ENCODE measurements around the gene DPYD. TPM values are rescaled to one million over a fixed set of nuclear protein-coding genes. Genes with fewer than 3 reads are reported as not detected.

Gene DPYD
- total and polyA plus RNA-seq, 10 of the 15 experiments (the other 5 are each of a cell fraction or from before 2014, with no cell fraction given) = 5.7 to 23.8 (median 10.2) TPM

DNA sequence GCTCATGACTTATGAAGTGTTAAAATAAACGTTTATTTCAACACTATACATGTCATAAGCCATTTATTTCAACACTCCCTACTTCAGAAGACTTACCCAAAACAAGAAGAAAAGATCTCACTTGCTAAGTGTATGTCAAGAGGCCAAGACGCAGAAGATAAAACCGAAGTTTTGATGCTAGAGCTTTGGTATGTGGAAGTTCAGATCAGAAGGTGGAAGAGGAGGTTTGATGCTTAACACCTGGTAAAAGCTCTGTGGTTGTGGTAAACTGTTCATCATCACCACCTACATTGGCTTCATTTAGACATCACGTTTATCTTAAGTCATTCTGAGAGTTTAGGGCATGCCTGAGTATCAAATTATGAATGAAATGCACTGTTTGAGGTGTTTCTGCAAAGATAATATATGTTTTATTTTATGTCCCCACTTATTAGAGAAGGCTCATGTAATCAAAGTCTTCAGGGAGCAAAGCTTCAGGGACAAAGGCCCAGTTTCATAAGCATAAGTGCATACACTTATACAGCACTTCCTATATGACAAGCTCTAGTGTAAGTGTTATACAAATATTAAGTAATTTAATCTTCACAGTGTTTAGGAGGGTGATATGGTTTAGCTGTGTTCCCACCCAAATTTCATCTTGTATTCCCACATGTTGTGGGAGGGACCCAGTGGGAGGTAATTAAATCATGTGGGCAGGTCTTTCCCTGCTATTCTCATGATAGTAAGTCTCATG, 665.9 kb downstream of the DPYD start (continued):
- TF ChIP-seq, protein P1, sequence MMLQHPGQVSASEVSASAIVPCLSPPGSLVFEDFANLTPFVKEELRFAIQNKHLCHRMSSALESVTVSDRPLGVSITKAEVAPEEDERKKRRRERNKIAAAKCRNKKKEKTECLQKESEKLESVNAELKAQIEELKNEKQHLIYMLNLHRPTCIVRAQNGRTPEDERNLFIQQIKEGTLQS (IDR thresholded peaks at IDR 0.05; ENCODE audit: borderline replicate concordance, extremely low read depth, low read depth, low read length) = no peak
- TF ChIP-seq NRF1 (conservative IDR thresholded peaks at IDR 0.05; ENCODE audit: low read depth, low read length) (no peak), CREB1 (IDR thresholded peaks at IDR 0.05; ENCODE audit: low read depth) (no peak), MAX (IDR thresholded peaks at IDR 0.05; ENCODE audit: low read depth, low read length) (no peak), TBL1XR1 (IDR thresholded peaks at IDR 0.05; ENCODE audit: low read depth, low read length) (no peak), TAF1 (IDR thresholded peaks at IDR 0.05; ENCODE audit: borderline replicate concordance, low read depth, low read length) (no peak), CBFB (IDR thresholded peaks at IDR 0.05; ENCODE audit: low read depth) (0 out of 2 replicates have a peak, but pooled peaks have one; percentile 27)

DNA sequence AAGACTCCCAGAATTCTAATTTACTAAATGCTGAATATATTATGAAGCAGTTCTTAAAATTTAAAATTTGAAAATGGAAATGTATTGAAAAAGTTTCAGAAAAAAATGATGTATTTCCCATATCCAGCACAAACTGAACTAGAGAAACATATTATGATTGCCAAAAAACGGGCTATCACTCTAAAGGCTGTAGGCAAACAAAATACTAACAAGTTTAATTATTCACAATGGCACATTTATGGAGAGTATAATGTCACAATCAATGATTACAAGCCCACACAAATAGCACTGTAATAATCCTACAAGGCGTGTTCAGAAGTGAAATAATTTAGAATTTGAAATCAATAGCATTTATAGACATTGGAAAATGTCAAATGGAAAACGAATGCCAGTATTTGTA, 667.9 kb downstream of the DPYD start:
- Histone ChIP-seq H3K4me2 (ENCODE audit: control insufficient read depth, insufficient read depth) (no peak overlapping the region), H3K9me3 (replicated peaks; ENCODE audit: control insufficient read depth, insufficient read depth, low read length) (no peaks in the 10 kb centered on the region; the same call in 2 of the 3 replicates), H3K9ac (ENCODE audit: control insufficient read depth, insufficient read depth, low read length) (no peak overlapping the region), H3K36me3 (ENCODE audit: control insufficient read depth in 2 of 2, insufficient read depth in 2 of 2, low read length in 1 of 2) (no peaks in the 10 kb centered on the region), H2AFZ (ENCODE audit: control insufficient read depth, low read depth, low read length) (no peak overlapping the region), H3K27ac (ENCODE audit: control insufficient read depth, insufficient read depth) (no peak overlapping the region), H3K4me3 (no peak overlapping the region), H3K27me3 (replicated peaks in 1 of 2; ENCODE audit: control insufficient read depth in 2 of 2, insufficient read depth in 2 of 2, low read length in 1 of 2) (no peaks in the 10 kb centered on the region), H3K4me1 (ENCODE audit: control insufficient read depth, insufficient read depth, low read length) (no peaks in the 10 kb centered on the region), H3K79me2 (ENCODE audit: control insufficient read depth, insufficient read depth, low read length) (no peaks in the 10 kb centered on the region), H4K20me1 (ENCODE audit: control insufficient read depth, insufficient read depth) (no peaks in the 10 kb centered on the region)
- no TSS peak for BruUV-seq (replicated peaks)
- in situ Hi-C loops (cut with MboI) = no loop called here
- ChIA-PET SMC1A (ENCODE audit: uncharacterized antibody, unreplicated experiment) (interaction anchor here (0.6 to 3.7 kb wide), 2 partner anchors 9 to 1695 kb away, joined by 3 to 25 read pairs; no protein-coding TSS in a partner anchor), CTCF (interaction anchor here (1.1 to 3.0 kb wide), 2 partner anchors 9 kb away, joined by 7 to 10 read pairs; no protein-coding TSS in a partner anchor), RAD21 (ENCODE audit: unreplicated experiment) (no interaction called here), POLR2A (no interaction called here)
- no peak for ATAC-seq
- whole genome bisulfite sequencing (ENCODE audit: insufficient coverage, insufficient replicate concordance, low lambda C conversion rate, missing lambda C conversion rate) = 2% methylated on average over 3 of the region's 3 CpGs
- no peak for FAIRE-seq
- DNase-seq (ENCODE audit: low read depth, low spot score) = no peak
- intact Hi-C loops (cut with micrococcal nuclease; ENCODE audit: unreplicated experiment) = no loop called here
- TF ChIP-seq MXI1 (IDR thresholded peaks at IDR 0.05; ENCODE audit: low read depth, low read length) (no peak), SUPT20H (IDR thresholded peaks at IDR 0.05; ENCODE audit: borderline replicate concordance, control insufficient read depth, low read depth, low read length) (no peak), ESRRA (IDR thresholded peaks at IDR 0.05; ENCODE audit: low read length) (no peak), E4F1 (IDR thresholded peaks at IDR 0.05; ENCODE audit: borderline replicate concordance, partially characterized antibody) (no peak), SMC3 (IDR thresholded peaks at IDR 0.05; ENCODE audit: borderline replicate concordance, low read length) (no peak), KAT2A (conservative IDR thresholded peaks at IDR 0.05; ENCODE audit: control insufficient read depth, low read depth, low read length) (no peak), SREBF2 (IDR thresholded peaks at IDR 0.05; ENCODE audit: low read length) (no peak), CREM (IDR thresholded peaks at IDR 0.05; ENCODE audit: low read depth) (no peak), KLF5 (IDR thresholded peaks at IDR 0.05; ENCODE audit: partially characterized antibody) (no peak), MAX (IDR thresholded peaks at IDR 0.05; ENCODE audit: low read depth, low read length) (no peak), NR2C1 (IDR thresholded peaks at IDR 0.05) (no peak)
- TF ChIP-seq, protein P2, sequence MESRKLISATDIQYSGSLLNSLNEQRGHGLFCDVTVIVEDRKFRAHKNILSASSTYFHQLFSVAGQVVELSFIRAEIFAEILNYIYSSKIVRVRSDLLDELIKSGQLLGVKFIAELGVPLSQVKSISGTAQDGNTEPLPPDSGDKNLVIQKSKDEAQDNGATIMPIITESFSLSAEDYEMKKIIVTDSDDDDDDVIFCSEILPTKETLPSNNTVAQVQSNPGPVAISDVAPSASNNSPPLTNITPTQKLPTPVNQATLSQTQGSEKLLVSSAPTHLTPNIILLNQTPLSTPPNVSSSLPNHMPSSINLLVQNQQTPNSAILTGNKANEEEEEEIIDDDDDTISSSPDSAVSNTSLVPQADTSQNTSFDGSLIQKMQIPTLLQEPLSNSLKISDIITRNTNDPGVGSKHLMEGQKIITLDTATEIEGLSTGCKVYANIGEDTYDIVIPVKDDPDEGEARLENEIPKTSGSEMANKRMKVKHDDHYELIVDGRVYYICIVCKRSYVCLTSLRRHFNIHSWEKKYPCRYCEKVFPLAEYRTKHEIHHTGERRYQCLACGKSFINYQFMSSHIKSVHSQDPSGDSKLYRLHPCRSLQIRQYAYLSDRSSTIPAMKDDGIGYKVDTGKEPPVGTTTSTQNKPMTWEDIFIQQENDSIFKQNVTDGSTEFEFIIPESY (IDR thresholded peaks at IDR 0.05) = no peak

Measured in GM12878 (cell line).